K562 (cell line): Measurements from ENCODE around the gene NEURL1B.

Experiments used
- CTCF ChIP-seq, 3 experiments: IDR thresholded peaks in 2 of 3; conservative IDR thresholded peaks in 1 of 3; 2 replicates each; pipeline ENCODE4 v1.5.1; 2011 to 2012; ENCODE audit warnings: low read length in 3 of 3, mild to moderate bottlenecking in 3 of 3, control low read depth in 2 of 3, improper control_type of control experiment in 1 of 3, inconsistent platforms in 1 of 3, low read depth in 1 of 3, mixed read lengths in 1 of 3, moderate library complexity in 1 of 3; ENCODE audit not compliant: insufficient read depth in 2 of 3
- HDAC2 ChIP-seq: fragments of 450-650 bp; IDR thresholded peaks from 2 replicates; pipeline ENCODE4 v1.6.1; 2016; ENCODE audit warnings: mild to moderate bottlenecking
- IRF9 ChIP-seq: fragments of 450-650 bp; IDR thresholded peaks from 2 replicates; pipeline ENCODE4 v1.6.1; 2016; ENCODE audit warnings: missing biosample characterization, missing genetic modification characterization
- MAFK ChIP-seq: IDR thresholded peaks from 2 replicates; pipeline ENCODE4 v1.6.1; 2011; ENCODE audit warnings: low read length, improper control_type of control experiment
- POLR2AphosphoS5 ChIP-seq: IDR thresholded peaks from 2 replicates; pipeline ENCODE4 v1.6.1; 2011; ENCODE audit warnings: mild to moderate bottlenecking, low read depth, low read length, moderate library complexity; ENCODE audit not compliant: control insufficient read depth, insufficient read depth
- SAP30 ChIP-seq: fragments of 200-600 bp; sonication (generic); IDR thresholded peaks from 2 replicates; pipeline ENCODE4 v1.6.1; 2012; ENCODE audit warnings: borderline replicate concordance, low read depth, mild to moderate bottlenecking, moderate library complexity, low read length, control low read depth, inconsistent platforms; ENCODE audit not compliant: insufficient read depth, poor library complexity, severe bottlenecking
- U2AF1 ChIP-seq: fragments of 200-400 bp; formaldehyde crosslinking; optimal IDR thresholded peaks from 2 replicates; pipeline ENCODE3; 2017; ENCODE audit warnings: mild to moderate bottlenecking, low read depth, low read length, moderate library complexity
- ZZZ3 ChIP-seq: fragments of 450-650 bp; IDR thresholded peaks from 2 replicates; pipeline ENCODE4 v1.6.1; 2016; ENCODE audit warnings: antibody characterized with exemption, mild to moderate bottlenecking, moderate library complexity

- TF ChIP-seq SAP30 = no peak
- TF ChIP-seq CTCF (IDR thresholded peaks at IDR 0.05 in 2 of 3, conservative IDR thresholded peaks at IDR 0.05 in 1 of 3; ENCODE audit: insufficient read depth in 2 of 3, low read depth in 1 of 3, low read length in 3 of 3) = no peak
- no peak for TF ChIP-seq POLR2AphosphoS5
- TF ChIP-seq IRF9 = no peak
- TF ChIP-seq HDAC2 = no peak
- no peak for TF ChIP-seq U2AF1
- TF ChIP-seq ZZZ3 = no peak
- no peak for TF ChIP-seq MAFK
Observed at GRCh38 chr5:172712610-172713009, 71.5 kb downstream of the NEURL1B start.
